ENCODE results near the gene FAM107A. TPM values are rescaled to one million over a fixed set of nuclear protein-coding genes. Genes with fewer than 3 reads are reported as not detected.

The FAM107A gene
- polyA plus RNA-seq, 1 donor (not counting 4 experiments of a cell fraction or from before 2014, with no cell fraction given), result not detected

GRCh38 chr3:58522759-58523425 lies 54.3 kb downstream of the FAM107A start:
- dilution Hi-C loops (cut with MboI; ENCODE audit: extremely low pct_ligation_motif_present, low sequenced_read_pairs), result no loop called here
- TF ChIP-seq EZH2 (IDR thresholded peaks at IDR 0.05; ENCODE audit: low read length), result no peak
- no peak for TF ChIP-seq CTCF (optimal IDR thresholded peaks at IDR 0.05 in 1 of 3, IDR thresholded peaks at IDR 0.05 in 1 of 3, conservative IDR thresholded peaks at IDR 0.05 in 1 of 3; ENCODE audit: extremely low read depth in 1 of 3, insufficient read depth in 2 of 3, low read length in 3 of 3)
- no peak overlapping the region for H3K4me3 ChIP-seq (ENCODE audit: control insufficient read depth in 2 of 3, extremely low read depth in 1 of 3, insufficient read depth in 2 of 3, low read depth in 1 of 3, low read length in 3 of 3)

GRCh38 chr3:58521917-58522631 lies 55.1 kb downstream of the FAM107A start:
- Histone ChIP-seq H3K27ac (ENCODE audit: control insufficient read depth, insufficient read depth, low read length) (no peak overlapping the region), H3K9me3 (ENCODE audit: control insufficient read depth, low read depth, low read length) (no peaks in the 10 kb centered on the region), H3K4me2 (ENCODE audit: control insufficient read depth, extremely low read depth, insufficient read depth, low read depth, low read length) (no peak overlapping the region), H3K9ac (ENCODE audit: control insufficient read depth, extremely low read depth, insufficient read depth, low read length) (no peak overlapping the region), H4K20me1 (ENCODE audit: control insufficient read depth, extremely low read depth, insufficient read depth, low read length) (no peaks in the 10 kb centered on the region), H3K9me1 (ENCODE audit: control insufficient read depth, extremely low read depth, insufficient read depth, low read length) (no peaks in the 10 kb centered on the region), H2AFZ (ENCODE audit: control insufficient read depth, low read length) (no peak overlapping the region), H3K79me2 (ENCODE audit: control insufficient read depth, insufficient read depth, low read length) (no peaks in the 10 kb centered on the region), H3K4me1 (ENCODE audit: control insufficient read depth, extremely low read depth, insufficient read depth, low read length) (peaks cover 8% of the 10 kb centered on the region), H3K27me3 (ENCODE audit: control insufficient read depth, extremely low read depth, insufficient read depth, low read length) (no peaks in the 10 kb centered on the region), H3K4me3 (ENCODE audit: control insufficient read depth in 2 of 3, extremely low read depth in 1 of 3, insufficient read depth in 2 of 3, low read depth in 1 of 3, low read length in 3 of 3) (no peak overlapping the region), H3K36me3 (ENCODE audit: control insufficient read depth in 2 of 2, extremely low read depth in 1 of 2, insufficient read depth in 2 of 2, low read length in 2 of 2) (no peaks in the 10 kb centered on the region)
- no peak for DNase-seq (ENCODE audit: low read depth, low spot score)
- dilution Hi-C loops (cut with MboI; ENCODE audit: extremely low pct_ligation_motif_present, low sequenced_read_pairs), result no loop called here
- no peak for FAIRE-seq
- TF ChIP-seq EZH2 (IDR thresholded peaks at IDR 0.05; ENCODE audit: low read length) (no peak), CTCF (optimal IDR thresholded peaks at IDR 0.05 in 1 of 3, IDR thresholded peaks at IDR 0.05 in 1 of 3, conservative IDR thresholded peaks at IDR 0.05 in 1 of 3; ENCODE audit: extremely low read depth in 1 of 3, insufficient read depth in 2 of 3, low read length in 3 of 3) (no peak)

More at GRCh38 chr3:58522759-58523425, 54.3 kb downstream of the FAM107A start:
- Histone ChIP-seq H3K9me1 (ENCODE audit: control insufficient read depth, extremely low read depth, insufficient read depth, low read length) (no peaks in the 10 kb centered on the region), H3K4me2 (ENCODE audit: control insufficient read depth, extremely low read depth, insufficient read depth, low read depth, low read length) (no peak overlapping the region), H2AFZ (ENCODE audit: control insufficient read depth, low read length) (no peak overlapping the region), H3K36me3 (ENCODE audit: control insufficient read depth in 2 of 2, extremely low read depth in 1 of 2, insufficient read depth in 2 of 2, low read length in 2 of 2) (no peaks in the 10 kb centered on the region), H4K20me1 (ENCODE audit: control insufficient read depth, extremely low read depth, insufficient read depth, low read length) (no peaks in the 10 kb centered on the region), H3K4me1 (ENCODE audit: control insufficient read depth, extremely low read depth, insufficient read depth, low read length) (peaks cover 8% of the 10 kb centered on the region), H3K9me3 (ENCODE audit: control insufficient read depth, low read depth, low read length) (no peaks in the 10 kb centered on the region), H3K27me3 (ENCODE audit: control insufficient read depth, extremely low read depth, insufficient read depth, low read length) (no peaks in the 10 kb centered on the region), H3K27ac (ENCODE audit: control insufficient read depth, insufficient read depth, low read length) (no peak overlapping the region), H3K9ac (ENCODE audit: control insufficient read depth, extremely low read depth, insufficient read depth, low read length) (no peak overlapping the region), H3K79me2 (ENCODE audit: control insufficient read depth, insufficient read depth, low read length) (no peaks in the 10 kb centered on the region)
- FAIRE-seq (no peak), DNase-seq (ENCODE audit: low read depth, low spot score) (no peak)
